Measurements from ENCODE around the gene HABP2. TPM values are rescaled to one million over a fixed set of nuclear protein-coding genes. Genes with fewer than 3 reads are reported as not detected.

The HABP2 gene
- total RNA-seq, 1 donor from 2014 or later = 0.11 TPM

DNA sequence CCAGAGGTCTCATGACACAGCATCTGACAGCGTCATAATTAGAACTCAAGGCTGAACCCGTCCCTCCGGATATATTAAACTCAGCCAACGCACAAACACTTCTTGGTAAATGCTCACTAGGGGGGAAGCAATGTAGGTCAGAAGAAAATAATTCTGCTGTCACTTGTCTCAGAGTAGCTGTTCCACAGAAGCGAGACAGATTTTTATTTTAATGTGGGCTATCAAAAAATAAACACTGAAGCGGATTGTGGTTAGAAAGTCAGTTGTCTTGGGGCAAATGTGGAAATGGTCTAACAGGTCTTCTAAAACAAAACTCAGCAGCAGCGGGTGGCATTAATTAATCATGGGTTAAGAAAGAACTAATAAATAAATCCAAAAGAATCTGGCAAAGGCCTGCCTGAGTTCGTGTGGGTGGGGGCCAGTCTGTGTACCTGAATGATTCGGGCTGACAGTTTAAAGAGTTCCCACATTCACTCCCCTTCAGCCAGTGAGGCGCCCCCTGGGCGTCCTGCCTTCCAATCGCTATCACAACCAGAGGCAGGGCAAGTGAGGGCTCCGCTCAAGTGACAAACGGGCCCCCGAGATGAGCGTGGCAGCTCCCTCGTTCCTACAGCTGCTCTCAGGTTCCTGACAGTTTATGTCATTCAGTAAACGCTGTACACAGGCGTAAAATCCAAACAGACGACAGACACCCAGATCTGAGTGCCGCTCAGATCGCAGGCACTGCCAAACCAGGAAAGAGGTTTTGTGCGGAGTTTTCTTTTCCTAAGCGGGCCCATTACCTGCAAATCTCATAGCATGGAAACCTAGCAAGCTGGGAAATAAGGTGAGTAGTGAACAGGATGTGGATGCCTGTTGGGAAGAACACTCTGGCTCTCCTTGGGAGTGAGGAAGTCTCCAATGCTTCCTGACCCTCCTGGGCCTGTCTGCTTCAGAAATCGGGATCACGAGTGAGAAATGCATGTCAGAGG is 58.1 kb downstream of the HABP2 start:
- H3K9me3 Mint-ChIP-seq (ENCODE audit: unreplicated experiment) = no peaks in the 10 kb centered on the region
- no peak overlapping the region for H3K27ac Mint-ChIP-seq (ENCODE audit: unreplicated experiment)

DNA sequence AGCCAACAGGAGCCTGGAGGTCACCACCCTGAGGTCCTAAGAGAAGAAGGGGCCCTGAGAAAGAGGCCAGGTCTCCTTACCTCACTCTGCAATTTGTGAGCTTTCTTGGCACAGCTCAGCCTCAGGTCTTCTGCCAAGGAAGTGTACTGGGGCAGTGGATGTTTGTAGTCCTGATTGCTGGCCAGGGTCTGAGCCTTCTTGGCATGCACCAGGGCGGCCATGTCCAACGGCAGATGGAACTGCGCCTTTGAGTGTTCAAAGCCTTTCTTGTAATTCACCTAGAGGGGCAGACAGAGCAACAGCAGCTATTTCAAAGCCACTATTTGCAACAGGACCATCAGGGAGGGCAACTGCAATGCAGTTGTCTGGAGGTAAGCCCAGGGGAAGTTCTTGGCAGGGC is 59.3 kb downstream of the HABP2 start:
- DNase-seq (ENCODE audit: extremely low spot score, unreplicated experiment) = no peak
- Mint-ChIP-seq H3K4me3 (ENCODE audit: unreplicated experiment) (no peak overlapping the region), H3K27me3 (ENCODE audit: unreplicated experiment) (peaks cover 77% of the 10 kb centered on the region), H3K4me1 (ENCODE audit: unreplicated experiment) (peaks cover 5% of the 10 kb centered on the region), H3K36me3 (ENCODE audit: unreplicated experiment) (no peaks in the 10 kb centered on the region), H3K27ac (ENCODE audit: unreplicated experiment) (no peak overlapping the region), H3K9me3 (ENCODE audit: unreplicated experiment) (no peaks in the 10 kb centered on the region)
- no peak for TF ChIP-seq CTCF (IDR thresholded peaks at IDR 0.05)

More for the DNA sequence above, 58.1 kb downstream of the HABP2 start:
- Mint-ChIP-seq H3K36me3 (ENCODE audit: unreplicated experiment) (no peaks in the 10 kb centered on the region), H3K4me1 (ENCODE audit: unreplicated experiment) (peaks cover 5% of the 10 kb centered on the region), H3K27me3 (ENCODE audit: unreplicated experiment) (peaks cover 66% of the 10 kb centered on the region), H3K4me3 (ENCODE audit: unreplicated experiment) (no peak overlapping the region)
- DNase-seq (ENCODE audit: extremely low spot score, unreplicated experiment) = no peak
- TF ChIP-seq CTCF (IDR thresholded peaks at IDR 0.05) = no peak

DNA sequence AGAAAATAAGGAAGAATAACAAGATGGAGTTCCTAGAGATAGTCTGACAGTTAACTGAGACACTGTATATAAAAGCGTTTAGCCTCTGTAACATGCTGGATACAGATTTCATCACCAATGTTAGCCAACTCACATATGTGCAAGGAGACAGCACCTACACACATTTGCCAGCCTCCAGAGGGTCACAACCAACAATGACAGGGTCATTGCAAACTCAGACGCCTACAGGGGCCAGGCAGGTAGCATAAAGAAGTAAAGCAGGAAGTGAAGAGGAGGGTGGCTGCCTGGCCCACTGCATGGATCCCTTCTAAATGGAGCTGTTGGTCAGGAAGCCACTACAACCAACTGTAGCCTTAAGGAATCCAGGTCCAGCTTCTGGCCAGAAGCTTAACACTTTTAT is 60.6 kb downstream of the HABP2 start:
- DNase-seq (ENCODE audit: extremely low spot score, unreplicated experiment) = no peak
- H3K27ac Mint-ChIP-seq (ENCODE audit: unreplicated experiment) = no peak overlapping the region
- no peaks in the 10 kb centered on the region for H3K36me3 Mint-ChIP-seq (ENCODE audit: unreplicated experiment)
- TF ChIP-seq CTCF (IDR thresholded peaks at IDR 0.05) = no peak
- peaks cover 5% of the 10 kb centered on the region for H3K4me1 Mint-ChIP-seq (ENCODE audit: unreplicated experiment)
- peaks cover 77% of the 10 kb centered on the region for H3K27me3 Mint-ChIP-seq (ENCODE audit: unreplicated experiment)
- H3K9me3 Mint-ChIP-seq (ENCODE audit: unreplicated experiment) = no peaks in the 10 kb centered on the region
- no peak overlapping the region for H3K4me3 Mint-ChIP-seq (ENCODE audit: unreplicated experiment)

GRCh38 chr10:113613977-113614690 is 61.3 kb downstream of the HABP2 start:
- TF ChIP-seq CTCF (IDR thresholded peaks at IDR 0.05) = no peak
- H3K27ac Mint-ChIP-seq (ENCODE audit: unreplicated experiment) = no peak overlapping the region
- H3K4me1 Mint-ChIP-seq (ENCODE audit: unreplicated experiment) = peaks cover 5% of the 10 kb centered on the region
- no peaks in the 10 kb centered on the region for H3K36me3 Mint-ChIP-seq (ENCODE audit: unreplicated experiment)
- no peak for DNase-seq (ENCODE audit: extremely low spot score, unreplicated experiment)
- no peak overlapping the region for H3K4me3 Mint-ChIP-seq (ENCODE audit: unreplicated experiment)
- peaks cover 84% of the 10 kb centered on the region for H3K27me3 Mint-ChIP-seq (ENCODE audit: unreplicated experiment)
- no peaks in the 10 kb centered on the region for H3K9me3 Mint-ChIP-seq (ENCODE audit: unreplicated experiment)
